NCI-H345 treated with DMSO at 0.1 percent for 48 hours (cell line): ENCODE results near the gene ABHD8.

ENCODE experiments used
- DNase-seq: peaks from one replicate; lab custom pipeline; 2025; ENCODE audit not compliant: unreplicated experiment; lab: John Stamatoyannopoulos, UW

ABHD8 gene

GRCh38 chr19:17334414-17335409 is 31.5 kb upstream of the ABHD8 start, which contains the start of gene ANO8:
TSS of gene ANO8 (minus strand) at chr19:17334855. CDS start at chr19:17334670, 185 bp downstream.
- DNase-seq, result peak; percentile 62

DNA sequence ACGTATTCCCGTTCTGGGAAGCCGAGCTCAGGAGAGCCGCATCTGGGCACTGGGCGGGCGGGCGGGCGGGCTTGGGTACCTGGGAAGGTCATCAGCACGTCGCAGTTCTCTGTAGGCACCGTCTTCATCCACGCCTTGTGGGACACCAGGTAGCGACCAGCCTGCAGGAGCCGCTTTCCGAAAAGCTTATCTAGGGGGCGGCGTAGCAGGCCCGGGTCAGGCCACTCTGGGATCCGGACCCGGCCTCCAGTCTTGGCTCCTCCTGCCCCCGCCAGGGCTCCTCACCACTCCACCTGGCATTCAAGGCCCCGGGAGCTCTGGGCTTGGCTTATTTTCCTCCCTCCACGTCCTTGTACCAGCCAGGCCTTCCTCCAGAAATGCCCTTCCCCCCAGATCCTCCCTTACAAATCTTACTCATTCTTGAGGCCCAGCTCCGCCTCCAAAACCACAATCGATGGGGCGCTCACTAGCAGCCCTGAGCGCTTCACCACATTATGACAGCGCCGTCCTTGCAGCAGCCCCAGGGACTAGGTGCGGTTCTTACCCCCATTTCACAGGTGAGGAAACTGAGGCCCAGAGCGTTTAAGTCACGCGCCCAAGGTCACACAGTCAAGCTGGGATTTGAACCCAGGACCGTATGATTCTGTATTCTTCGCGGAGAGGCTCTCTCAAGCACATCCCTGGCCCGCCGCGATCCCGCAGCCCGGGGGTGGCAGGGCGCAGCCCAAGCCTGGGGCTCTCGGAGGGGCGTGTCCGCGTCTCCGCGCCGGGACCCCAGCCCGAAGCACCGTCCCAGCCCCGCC is 30.6 kb upstream of the ABHD8 start:
- no peak for DNase-seq

DNA sequence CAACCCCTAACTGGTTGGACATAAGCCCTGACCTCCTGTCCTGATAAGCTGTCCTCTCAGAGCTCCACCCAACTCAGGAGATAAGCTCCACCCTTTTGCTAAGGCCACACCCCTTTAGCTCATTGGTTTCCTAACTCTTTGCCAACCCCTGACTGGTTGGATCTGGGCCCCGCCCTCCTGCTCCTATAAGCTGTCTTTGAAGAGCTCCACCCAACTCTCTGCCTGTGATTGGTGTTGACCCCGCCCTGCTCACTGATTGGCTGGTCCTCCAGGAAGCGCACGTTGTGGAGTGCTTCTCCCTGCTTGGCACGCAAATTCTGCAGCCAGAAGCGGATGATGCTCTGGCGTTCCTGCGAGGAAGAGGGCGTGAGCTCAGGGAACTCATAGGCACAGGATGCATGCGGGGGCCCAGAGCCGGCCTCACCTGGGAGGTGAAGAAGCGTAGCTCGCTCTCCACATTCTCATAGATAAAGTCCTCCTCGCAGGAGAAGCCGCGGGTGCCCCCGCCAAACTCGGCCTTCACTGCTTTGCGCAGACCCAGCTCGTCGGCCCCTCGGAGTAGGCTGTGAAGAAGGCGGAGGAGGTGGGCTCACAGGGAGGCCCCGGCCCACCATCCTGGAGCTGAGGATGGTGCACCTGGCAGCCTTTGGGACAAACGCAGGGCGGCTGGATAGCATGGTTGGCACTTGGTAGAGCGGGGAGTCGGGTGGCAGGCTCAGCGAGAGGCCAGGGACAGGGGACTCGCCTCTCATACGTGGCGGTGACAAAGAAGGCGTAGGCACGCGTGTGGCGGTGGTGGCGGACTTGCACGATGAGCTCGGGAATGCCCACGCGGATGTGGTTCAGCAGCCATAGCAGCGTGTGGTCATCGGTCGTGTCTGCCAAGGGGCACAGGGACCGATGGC is 29.7 kb upstream of the ABHD8 start:
- DNase-seq, result no peak

GRCh38 chr19:17332360-17332676 is 29.1 kb upstream of the ABHD8 start:
- DNase-seq, result no peak

DNA sequence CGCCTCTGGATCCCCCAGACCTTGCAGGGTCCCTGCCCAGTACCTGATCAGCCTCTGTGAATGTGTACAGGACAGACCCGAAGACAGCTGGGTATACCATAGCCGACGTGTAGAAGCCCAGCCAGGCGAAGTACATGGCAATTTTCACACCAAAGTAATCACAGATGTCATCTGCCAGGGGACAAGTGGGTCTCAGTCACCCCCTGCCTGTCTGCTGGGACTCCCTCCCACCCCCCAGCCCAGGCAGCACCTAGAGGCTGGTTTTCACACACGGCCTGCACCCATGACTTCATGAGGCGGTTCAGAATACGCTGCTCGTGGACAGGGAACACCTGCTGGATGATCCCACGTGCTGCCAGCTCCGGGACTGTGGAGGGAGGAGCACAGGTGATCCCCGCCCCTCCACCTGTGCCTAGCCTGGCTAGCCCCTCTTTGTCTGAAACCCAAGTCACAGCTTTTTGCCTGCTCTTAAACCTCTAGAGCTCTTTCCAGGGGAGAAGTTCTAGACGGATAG is 27.9 kb upstream of the ABHD8 start:
- no peak for DNase-seq

GRCh38 chr19:17330262-17331044 is 27.2 kb upstream of the ABHD8 start:
- DNase-seq, result no peak

- no peak for DNase-seq
These were observed 26.4 kb upstream of the ABHD8 start for GRCh38 chr19:17329366-17330261.

GRCh38 chr19:17328517-17329365 is 25.5 kb upstream of the ABHD8 start:
- DNase-seq, result no peak

DNA sequence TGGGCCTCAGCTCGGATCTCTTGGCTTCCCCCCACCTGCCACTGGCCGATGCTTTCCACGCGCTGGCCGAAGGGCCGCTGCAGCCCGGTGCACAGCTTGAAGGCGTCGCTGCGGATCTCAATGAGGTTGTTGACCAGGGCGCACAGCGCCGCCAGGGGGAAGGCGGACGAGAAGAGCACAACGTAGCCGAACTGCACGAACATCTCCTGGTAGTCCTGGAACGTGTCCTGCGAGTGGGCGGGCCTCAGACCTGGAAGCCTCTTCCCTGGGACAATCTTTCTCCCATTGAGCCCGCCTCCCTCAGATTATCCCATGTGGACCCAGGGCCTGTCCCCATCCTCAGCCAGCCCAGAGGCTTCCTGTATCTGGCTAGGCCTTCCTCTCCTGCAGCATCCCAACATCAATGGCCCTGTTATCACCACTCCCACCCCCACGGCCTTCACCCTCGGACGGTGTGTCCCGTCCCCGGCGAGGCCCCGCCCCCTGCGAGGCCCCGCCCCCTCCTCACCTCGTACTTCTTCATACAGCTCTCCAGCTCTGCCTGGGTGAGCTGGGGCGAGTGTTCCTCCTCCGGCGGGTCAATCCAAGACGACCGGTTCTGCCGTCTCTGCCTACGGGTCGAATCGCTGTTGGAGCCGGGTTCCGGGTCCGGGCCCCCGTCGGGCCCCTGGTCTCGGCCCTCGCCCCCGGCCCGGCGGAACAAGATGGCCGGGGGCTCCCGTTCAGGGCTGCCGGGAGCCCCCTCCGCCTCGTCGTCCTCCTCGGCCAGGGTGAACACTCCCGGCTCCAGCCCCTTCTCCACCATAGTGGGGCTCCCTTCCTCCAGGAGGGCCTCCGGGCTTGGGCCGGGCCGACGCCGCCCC is 24.7 kb upstream of the ABHD8 start:
- DNase-seq, result no peak

GRCh38 chr19:17327068-17327653 is 23.9 kb upstream of the ABHD8 start:
- DNase-seq, result no peak

GRCh38 chr19:17326595-17326966 is 23.4 kb upstream of the ABHD8 start:
- no peak for DNase-seq

GRCh38 chr19:17325881-17326594 is 22.8 kb upstream of the ABHD8 start:
- no peak for DNase-seq

DNA sequence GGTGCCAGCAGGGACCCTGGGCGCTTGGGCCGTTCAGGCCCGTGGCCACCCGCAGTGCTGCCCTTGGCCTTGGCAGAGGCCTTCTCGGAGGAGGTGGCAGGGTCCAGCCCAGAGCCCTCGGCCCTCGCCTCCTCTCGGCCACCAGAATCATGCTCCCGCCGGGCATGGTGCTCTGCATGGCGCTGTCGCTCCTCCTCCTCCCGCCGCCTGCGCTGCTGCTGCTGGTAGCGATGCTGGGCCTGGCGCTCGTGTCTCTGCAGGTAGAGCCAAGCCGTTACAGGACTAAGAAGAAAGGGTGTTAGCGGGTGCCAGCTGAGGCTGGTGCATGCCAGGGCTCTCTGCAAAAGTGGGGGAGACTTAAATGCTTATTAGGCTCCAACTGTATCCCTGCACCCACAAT is 21.9 kb upstream of the ABHD8 start:
- DNase-seq, result no peak

GRCh38 chr19:17324357-17325114 is 21.3 kb upstream of the ABHD8 start:
- no peak for DNase-seq

GRCh38 chr19:17323964-17324332 is 20.7 kb upstream of the ABHD8 start:
- DNase-seq, result no peak
